Measurements from ENCODE around the gene TRPM3. TPM values are rescaled to one million over a fixed set of nuclear protein-coding genes. Genes with fewer than 3 reads are reported as not detected.

TRPM3 gene
- total RNA-seq, 4 donors from 2014 or later, result 0.07 to 0.66 TPM; not detected in 2

- H3K36me3 ChIP-seq, result no peaks in the 10 kb centered on the region
- in situ Hi-C loops (cut with MboI; ENCODE audit: low sequenced_read_pairs in 4 of 4), result loop anchor here in 1 of 4 donors (25.0 kb wide), 1 partner anchor 110 kb away; no protein-coding TSS in a partner anchor
- TF ChIP-seq POLR2A (IDR thresholded peaks at IDR 0.05) (no peak), CTCF (IDR thresholded peaks at IDR 0.05 in 4 of 5, conservative IDR thresholded peaks at IDR 0.05 in 1 of 5) (no peak)
- ATAC-seq, result no peak
- no peak for DNase-seq
- H3K27ac ChIP-seq, result no peak overlapping the region
- H3K9me3 ChIP-seq, result no peaks in the 10 kb centered on the region
- H3K4me3 ChIP-seq, result no peak overlapping the region
- no peaks in the 10 kb centered on the region for H3K4me1 ChIP-seq
- intact Hi-C loops (cut with DNase I; ENCODE audit: low total_unique reads), result no loop called here
- no peaks in the 10 kb centered on the region for H3K27me3 ChIP-seq
Observed at GRCh38 chr9:71147368-71147767, 25.9 kb upstream of the TRPM3 start.

GRCh38 chr9:71146511-71146910 lies 25.1 kb upstream of the TRPM3 start:
- Histone ChIP-seq H3K36me3 (no peaks in the 10 kb centered on the region), H3K27ac (no peak overlapping the region), H3K4me3 (no peak overlapping the region), H3K4me1 (no peaks in the 10 kb centered on the region), H3K27me3 (no peaks in the 10 kb centered on the region), H3K9me3 (no peaks in the 10 kb centered on the region)
- in situ Hi-C loops (cut with MboI; ENCODE audit: low sequenced_read_pairs in 4 of 4) (loop anchor here in 1 of 4 donors (25.0 kb wide), 1 partner anchor 109 kb away; no protein-coding TSS in a partner anchor), intact Hi-C loops (cut with DNase I; ENCODE audit: low total_unique reads) (no loop called here)
- no peak for DNase-seq
- ATAC-seq, result no peak
- TF ChIP-seq POLR2A (IDR thresholded peaks at IDR 0.05) (no peak), CTCF (IDR thresholded peaks at IDR 0.05 in 4 of 5, conservative IDR thresholded peaks at IDR 0.05 in 1 of 5) (no peak)

- no peaks in the 10 kb centered on the region for H3K9me3 ChIP-seq
- TF ChIP-seq POLR2A (IDR thresholded peaks at IDR 0.05) (no peak), CTCF (IDR thresholded peaks at IDR 0.05 in 4 of 5, conservative IDR thresholded peaks at IDR 0.05 in 1 of 5) (no peak)
- ATAC-seq (no peak), DNase-seq (no peak)
- no peak overlapping the region for H3K4me3 ChIP-seq
- no peaks in the 10 kb centered on the region for H3K4me1 ChIP-seq
- no peaks in the 10 kb centered on the region for H3K27me3 ChIP-seq
- no peaks in the 10 kb centered on the region for H3K36me3 ChIP-seq
- intact Hi-C loops (cut with DNase I; ENCODE audit: low total_unique reads) (no loop called here), in situ Hi-C loops (cut with MboI; ENCODE audit: low sequenced_read_pairs in 4 of 4) (loop anchor here in 1 of 4 donors (25.0 kb wide), 1 partner anchor 108 kb away; no protein-coding TSS in a partner anchor)
- no peak overlapping the region for H3K27ac ChIP-seq
Observed at GRCh38 chr9:71145179-71145578, 23.8 kb upstream of the TRPM3 start.

GRCh38 chr9:71144495-71144894 lies 23.1 kb upstream of the TRPM3 start:
- no peaks in the 10 kb centered on the region for H3K36me3 ChIP-seq
- no peaks in the 10 kb centered on the region for H3K9me3 ChIP-seq
- in situ Hi-C loops (cut with MboI; ENCODE audit: low sequenced_read_pairs in 4 of 4) (loop anchor here in 1 of 4 donors (25.0 kb wide), 1 partner anchor 107 kb away; no protein-coding TSS in a partner anchor), intact Hi-C loops (cut with DNase I; ENCODE audit: low total_unique reads) (no loop called here)
- no peak overlapping the region for H3K27ac ChIP-seq
- no peak overlapping the region for H3K4me3 ChIP-seq
- DNase-seq (no peak), ATAC-seq (no peak)
- TF ChIP-seq CTCF (IDR thresholded peaks at IDR 0.05 in 4 of 5, conservative IDR thresholded peaks at IDR 0.05 in 1 of 5), result no peak
- no peak for TF ChIP-seq POLR2A (IDR thresholded peaks at IDR 0.05)
- H3K27me3 ChIP-seq, result no peaks in the 10 kb centered on the region
- H3K4me1 ChIP-seq, result no peaks in the 10 kb centered on the region

- DNase-seq (no peak), ATAC-seq (no peak)
- H3K27ac ChIP-seq, result no peak overlapping the region
- in situ Hi-C loops (cut with MboI; ENCODE audit: low sequenced_read_pairs in 4 of 4), result loop anchor here in 1 of 4 donors (25.0 kb wide), 1 partner anchor 99 kb away; no protein-coding TSS in a partner anchor
- TF ChIP-seq POLR2A (IDR thresholded peaks at IDR 0.05) (no peak), CTCF (IDR thresholded peaks at IDR 0.05 in 4 of 5, conservative IDR thresholded peaks at IDR 0.05 in 1 of 5) (no peak)
- H3K4me3 ChIP-seq, result no peak overlapping the region
- H3K9me3 ChIP-seq, result no peaks in the 10 kb centered on the region
- no peaks in the 10 kb centered on the region for H3K27me3 ChIP-seq
- no peaks in the 10 kb centered on the region for H3K4me1 ChIP-seq
- H3K36me3 ChIP-seq, result no peaks in the 10 kb centered on the region
- intact Hi-C loops (cut with DNase I; ENCODE audit: low total_unique reads), result no loop called here
Observed at GRCh38 chr9:71136696-71137095, 15.3 kb upstream of the TRPM3 start.

Measured in gastrocnemius medialis (tissue), 4 donors.